Natural killer cell (primary cell): ENCODE results near the gene PTPRN2. TPM values are rescaled to one million over a fixed set of nuclear protein-coding genes. Genes with fewer than 3 reads are reported as not detected.

Source experiments
- ATAC-seq, 3 donors: fragments of 150-1000 bp in 2 of 3; fragments of 200-7000 bp in 1 of 3; cut with Tn5 transposase; 1 replicate in 1 of 3; 2 replicates in 2 of 3; pipeline ENCODE4 v1.10.0; 2021; ENCODE audit warnings: mild to moderate bottlenecking in 2 of 3, moderate library complexity in 2 of 3
- DNase-seq, 2 donors: peaks; one replicate each; pipeline versions ENCODE4 v3.0.0 to v3.0.0-alpha.2; 2013 to 2021; ENCODE audit warnings: mixed read lengths in 1 of 2
- H3K27ac ChIP-seq: one replicate; pipeline ENCODE4 v1.5.1; 2013; ENCODE audit warnings: mild to moderate bottlenecking, low read length
- H3K27me3 ChIP-seq: one replicate; pipeline ENCODE4 v1.6.1; 2013; ENCODE audit warnings: low read length; ENCODE audit not compliant: control insufficient read depth, insufficient read depth
- H3K36me3 ChIP-seq: one replicate; pipeline ENCODE4 v1.6.1; 2013; ENCODE audit warnings: low read length; ENCODE audit not compliant: control insufficient read depth, insufficient read depth
- H3K4me1 ChIP-seq: one replicate; pipeline ENCODE4 v1.6.1; 2013; ENCODE audit warnings: low read length; ENCODE audit not compliant: control insufficient read depth, insufficient read depth
- H3K4me3 ChIP-seq: one replicate; pipeline ENCODE4 v1.5.1; 2013; ENCODE audit warnings: low read length
- H3K9me3 ChIP-seq: one replicate; pipeline ENCODE4 v1.6.1; 2013; ENCODE audit warnings: low read length; ENCODE audit not compliant: control insufficient read depth, insufficient read depth
- H3K27ac Mint-ChIP-seq, 2 donors: one replicate each; pipeline ENCODE4 v1.8.0; 2022; ENCODE audit warnings: mild to moderate bottlenecking in 2 of 2, mixed read lengths in 2 of 2, moderate library complexity in 1 of 2
- H3K27me3 Mint-ChIP-seq, 2 donors: one replicate each; pipeline ENCODE4 v1.8.0; 2022; ENCODE audit warnings: low read depth in 2 of 2, mixed read lengths in 2 of 2
- H3K36me3 Mint-ChIP-seq: one replicate; pipeline ENCODE4 v1.8.0; 2022; ENCODE audit warnings: mixed read lengths
- H3K4me1 Mint-ChIP-seq, 2 donors: one replicate each; pipeline ENCODE4 v1.8.0; 2022; ENCODE audit warnings: mixed read lengths in 2 of 2
- H3K4me3 Mint-ChIP-seq: one replicate; pipeline ENCODE4 v1.8.0; 2022; ENCODE audit warnings: mild to moderate bottlenecking, moderate library complexity, mixed read lengths
- H3K9me3 Mint-ChIP-seq, 2 donors: one replicate each; pipeline ENCODE4 v1.8.0; 2022; ENCODE audit warnings: mixed read lengths in 2 of 2
- WGBS: methylation state at CpG from one replicate; pipeline ENCODE4 v1.1.7; 2013; ENCODE audit warnings: missing lambda C conversion rate; ENCODE audit not compliant: insufficient coverage; 5-methylcytosine and 5-hydroxymethylcytosine counted together
- intact Hi-C: fragments of 100-400 bp; cut with micrococcal nuclease; formaldehyde crosslinking; loops from one replicate; pipeline ENCODE4 v1.14.2; 2022
- total RNA-seq, 4 donors: library from RNA; stranded (reverse); fragments of 120-200 nt in 1 of 4; gene quantifications; one replicate each; pipeline versions ENCODE4 v1.2.3 to v1.2.4, GENCODE V29; 2013 to 2022
- TF ChIP-seq, protein P1 (sequence below): fragments of 200-600 bp; IDR thresholded peaks from one replicate; pipeline ENCODE4 v1.8.0; 2022; ENCODE audit warnings: antibody characterized with exemption

Gene PTPRN2
- total RNA-seq, 3 donors from 2014 or later (not counting 1 experiment from before 2014, with no cell fraction given): 1.3 to 2.5 (median 1.9) TPM

- Mint-ChIP-seq H3K4me3 (no peak overlapping the region), H3K9me3 (peaks cover 2 to 3% of the 10 kb centered on the region in 2 donors), H3K27ac (no peak overlapping the region), H3K27me3 (no peaks in the 10 kb centered on the region), H3K4me1 (no peaks in the 10 kb centered on the region), H3K36me3 (no peaks in the 10 kb centered on the region)
- no peak overlapping the region for H3K27ac ChIP-seq
- intact Hi-C loops: no loop called here
- no peak overlapping the region for H3K4me3 ChIP-seq
- H3K27me3 ChIP-seq: no peaks in the 10 kb centered on the region
- ATAC-seq (no peak), DNase-seq (no peak)
- H3K9me3 ChIP-seq: peaks cover 16% of the 10 kb centered on the region
- 94% methylated on average over 15 of the region's 15 CpGs for WGBS
- TF ChIP-seq, protein P1, sequence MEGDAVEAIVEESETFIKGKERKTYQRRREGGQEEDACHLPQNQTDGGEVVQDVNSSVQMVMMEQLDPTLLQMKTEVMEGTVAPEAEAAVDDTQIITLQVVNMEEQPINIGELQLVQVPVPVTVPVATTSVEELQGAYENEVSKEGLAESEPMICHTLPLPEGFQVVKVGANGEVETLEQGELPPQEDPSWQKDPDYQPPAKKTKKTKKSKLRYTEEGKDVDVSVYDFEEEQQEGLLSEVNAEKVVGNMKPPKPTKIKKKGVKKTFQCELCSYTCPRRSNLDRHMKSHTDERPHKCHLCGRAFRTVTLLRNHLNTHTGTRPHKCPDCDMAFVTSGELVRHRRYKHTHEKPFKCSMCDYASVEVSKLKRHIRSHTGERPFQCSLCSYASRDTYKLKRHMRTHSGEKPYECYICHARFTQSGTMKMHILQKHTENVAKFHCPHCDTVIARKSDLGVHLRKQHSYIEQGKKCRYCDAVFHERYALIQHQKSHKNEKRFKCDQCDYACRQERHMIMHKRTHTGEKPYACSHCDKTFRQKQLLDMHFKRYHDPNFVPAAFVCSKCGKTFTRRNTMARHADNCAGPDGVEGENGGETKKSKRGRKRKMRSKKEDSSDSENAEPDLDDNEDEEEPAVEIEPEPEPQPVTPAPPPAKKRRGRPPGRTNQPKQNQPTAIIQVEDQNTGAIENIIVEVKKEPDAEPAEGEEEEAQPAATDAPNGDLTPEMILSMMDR: no peak
- H3K4me1 ChIP-seq: no peaks in the 10 kb centered on the region
- no peaks in the 10 kb centered on the region for H3K36me3 ChIP-seq
Observed at GRCh38 chr7:158188676-158189075, 398.9 kb downstream of the PTPRN2 start.

DNA sequence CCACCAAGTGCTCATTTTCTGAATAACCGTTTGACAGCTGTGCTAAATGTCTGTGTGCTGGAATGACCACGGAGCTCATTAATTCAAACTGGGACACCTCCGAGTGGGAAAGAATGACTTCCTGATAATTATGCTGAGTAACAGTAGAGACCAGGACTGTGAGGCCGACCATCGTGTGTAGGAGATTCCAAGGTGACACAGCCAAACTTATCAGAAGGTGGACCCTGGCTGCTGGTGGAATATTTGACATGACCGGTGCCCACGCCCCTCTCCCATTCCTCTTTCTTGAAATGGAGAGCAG is 400.0 kb downstream of the PTPRN2 start:
- WGBS: 97% methylated on average over 7 of the region's 7 CpGs

DNA sequence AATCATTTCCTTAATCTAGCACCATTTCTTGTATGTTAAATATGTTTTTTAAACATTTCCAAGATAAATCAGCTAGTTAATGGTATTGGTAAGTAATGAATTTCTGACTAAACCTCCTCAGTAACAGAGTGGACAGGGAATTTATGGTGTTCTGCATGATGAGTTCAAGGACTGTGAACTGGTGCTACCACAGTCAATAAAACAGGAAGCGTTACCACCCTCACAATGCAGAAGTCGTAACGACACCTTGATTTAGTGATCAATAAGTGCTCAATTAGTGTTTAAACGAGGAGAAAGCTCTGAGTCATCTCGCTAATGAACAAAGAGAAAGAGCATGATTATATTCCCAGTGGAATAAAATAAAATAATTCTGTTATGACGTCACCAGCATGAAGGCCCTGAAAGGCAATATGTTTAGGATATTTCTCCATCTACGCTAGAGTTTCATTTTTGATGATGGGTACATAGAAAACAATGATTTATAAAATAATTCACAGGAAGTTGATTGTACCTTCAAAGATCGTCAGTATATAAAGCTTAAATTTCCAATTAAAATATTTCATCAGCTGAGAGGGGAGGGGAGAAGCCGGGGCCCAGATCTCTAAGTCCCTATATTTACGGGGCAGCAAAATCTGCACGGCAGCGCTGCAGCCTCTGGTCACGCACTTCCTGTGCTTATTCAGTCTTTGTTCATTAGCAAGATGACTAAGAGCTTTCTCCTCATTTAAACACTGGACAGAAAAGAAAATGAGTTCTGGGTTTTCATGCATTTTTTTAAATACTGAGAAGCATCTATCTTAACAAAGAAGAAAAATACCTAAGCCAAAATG is 400.5 kb downstream of the PTPRN2 start:
- H3K27ac ChIP-seq: no peak overlapping the region
- no peaks in the 10 kb centered on the region for H3K36me3 Mint-ChIP-seq
- intact Hi-C loops: no loop called here
- H3K27me3 Mint-ChIP-seq: no peaks in the 10 kb centered on the region
- no peak for ATAC-seq
- WGBS: 71% methylated on average over 13 of the region's 13 CpGs
- no peaks in the 10 kb centered on the region for H3K36me3 ChIP-seq
- no peaks in the 10 kb centered on the region for H3K27me3 ChIP-seq
- H3K27ac Mint-ChIP-seq: no peak overlapping the region
- peaks cover 2 to 3% of the 10 kb centered on the region in 2 donors for H3K9me3 Mint-ChIP-seq
- H3K4me1 ChIP-seq: no peaks in the 10 kb centered on the region
- H3K4me3 Mint-ChIP-seq: no peak overlapping the region
- H3K4me3 ChIP-seq: no peak overlapping the region
- peaks cover 12% of the 10 kb centered on the region for H3K9me3 ChIP-seq
- no peaks in the 10 kb centered on the region for H3K4me1 Mint-ChIP-seq
- TF ChIP-seq, protein P1: no peak
- no peak for DNase-seq

More for the DNA sequence above, 400.0 kb downstream of the PTPRN2 start:
- ATAC-seq (no peak), DNase-seq (no peak)
- H3K4me3 ChIP-seq: no peak overlapping the region
- H3K27ac Mint-ChIP-seq: no peak overlapping the region
- no peaks in the 10 kb centered on the region for H3K4me1 Mint-ChIP-seq
- H3K9me3 ChIP-seq: peaks cover 12% of the 10 kb centered on the region
- no peak overlapping the region for H3K4me3 Mint-ChIP-seq
- no peak overlapping the region for H3K27ac ChIP-seq
- H3K4me1 ChIP-seq: no peaks in the 10 kb centered on the region
- no peaks in the 10 kb centered on the region for H3K36me3 ChIP-seq
- TF ChIP-seq, protein P1: no peak
- no peaks in the 10 kb centered on the region for H3K27me3 ChIP-seq
- peaks cover 2 to 3% of the 10 kb centered on the region in 2 donors for H3K9me3 Mint-ChIP-seq
- intact Hi-C loops: no loop called here
- H3K36me3 Mint-ChIP-seq: no peaks in the 10 kb centered on the region
- H3K27me3 Mint-ChIP-seq: no peaks in the 10 kb centered on the region

DNA sequence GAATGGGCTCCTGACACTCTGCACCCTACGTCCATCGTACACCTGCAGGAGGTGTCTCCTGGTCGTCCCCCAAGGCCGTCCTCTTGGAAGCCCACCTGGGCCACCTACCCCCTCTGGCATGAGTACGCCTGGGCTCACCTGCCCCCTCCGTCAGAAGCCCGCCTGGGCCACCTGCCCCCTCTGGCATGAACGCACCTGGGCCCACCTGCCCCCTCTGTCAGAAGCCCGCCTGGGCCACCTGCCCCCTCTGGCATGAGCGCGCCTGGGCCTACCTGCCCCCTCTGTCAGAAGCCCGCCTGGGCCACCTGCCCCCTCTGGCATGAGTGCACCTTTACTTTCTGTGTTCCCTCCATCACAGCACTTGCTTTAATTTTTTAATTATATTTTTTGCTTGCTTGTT is 401.2 kb downstream of the PTPRN2 start:
- H3K36me3 ChIP-seq: no peaks in the 10 kb centered on the region
- ATAC-seq: no peak
- Mint-ChIP-seq H3K27ac (no peak overlapping the region), H3K4me1 (no peaks in the 10 kb centered on the region), H3K27me3 (no peaks in the 10 kb centered on the region), H3K9me3 (peaks cover 5 to 8% of the 10 kb centered on the region in 2 donors), H3K4me3 (no peak overlapping the region), H3K36me3 (no peaks in the 10 kb centered on the region)
- DNase-seq: no peak
- TF ChIP-seq, protein P1: no peak
- no peaks in the 10 kb centered on the region for H3K4me1 ChIP-seq
- H3K27ac ChIP-seq: no peak overlapping the region
- 93% methylated on average over 12 of the region's 12 CpGs for WGBS
- intact Hi-C loops: no loop called here
- H3K9me3 ChIP-seq: peaks cover 12% of the 10 kb centered on the region
- no peak overlapping the region for H3K4me3 ChIP-seq
- H3K27me3 ChIP-seq: no peaks in the 10 kb centered on the region
